HG03378 (cell line): ENCODE results near the gene PLCL1.

Source experiments
- ATAC-seq: cut with Tn5 transposase; IDR thresholded peaks from one replicate; pipeline ENCODE4 v1.9.1; 2021; ENCODE audit warnings: mild to moderate bottlenecking, moderate library complexity; ENCODE audit not compliant: unreplicated experiment

PLCL1 gene

DNA sequence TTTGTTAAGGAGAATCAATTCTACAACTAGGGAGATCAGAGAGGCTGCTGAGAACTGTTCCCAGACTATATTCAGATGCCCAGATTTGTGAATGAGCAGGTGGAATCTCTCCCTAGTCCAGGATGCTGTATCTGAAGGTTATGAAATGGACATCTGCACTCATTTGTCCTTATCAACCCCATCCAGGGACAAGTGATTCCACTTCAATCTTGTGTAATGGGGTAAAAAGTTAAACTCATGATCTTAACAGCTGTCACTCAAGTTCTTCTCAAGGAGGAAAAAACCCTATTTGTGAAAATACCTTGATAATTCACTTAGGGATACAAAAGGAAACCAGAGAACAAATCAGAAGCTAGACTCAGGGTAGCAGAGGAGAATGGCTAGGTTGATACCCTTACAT is 144.8 kb downstream of the PLCL1 start:
- no peak for ATAC-seq

- ATAC-seq = no peak
Measured at GRCh38 chr2:197950006-197950405, 145.6 kb downstream of the PLCL1 start.

DNA sequence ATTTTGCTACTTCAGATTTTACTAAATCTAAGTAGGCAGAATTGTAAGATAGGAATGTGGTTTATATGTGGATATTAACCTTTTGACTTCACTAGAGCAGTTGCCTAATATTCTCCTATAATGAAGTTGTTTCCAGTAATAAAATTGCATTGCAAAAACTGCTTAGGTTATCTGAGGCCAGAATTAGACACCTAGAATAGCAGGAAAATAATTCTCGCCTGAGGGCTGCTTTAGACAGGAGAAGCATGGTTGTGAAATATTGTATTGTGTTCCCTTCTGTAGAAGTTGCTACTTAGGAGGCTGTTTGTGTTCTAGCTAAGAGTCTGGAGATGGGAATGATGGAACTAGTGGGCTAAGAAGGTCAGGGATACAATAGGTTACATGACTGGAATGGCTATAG is 146.3 kb downstream of the PLCL1 start:
- no peak for ATAC-seq

DNA sequence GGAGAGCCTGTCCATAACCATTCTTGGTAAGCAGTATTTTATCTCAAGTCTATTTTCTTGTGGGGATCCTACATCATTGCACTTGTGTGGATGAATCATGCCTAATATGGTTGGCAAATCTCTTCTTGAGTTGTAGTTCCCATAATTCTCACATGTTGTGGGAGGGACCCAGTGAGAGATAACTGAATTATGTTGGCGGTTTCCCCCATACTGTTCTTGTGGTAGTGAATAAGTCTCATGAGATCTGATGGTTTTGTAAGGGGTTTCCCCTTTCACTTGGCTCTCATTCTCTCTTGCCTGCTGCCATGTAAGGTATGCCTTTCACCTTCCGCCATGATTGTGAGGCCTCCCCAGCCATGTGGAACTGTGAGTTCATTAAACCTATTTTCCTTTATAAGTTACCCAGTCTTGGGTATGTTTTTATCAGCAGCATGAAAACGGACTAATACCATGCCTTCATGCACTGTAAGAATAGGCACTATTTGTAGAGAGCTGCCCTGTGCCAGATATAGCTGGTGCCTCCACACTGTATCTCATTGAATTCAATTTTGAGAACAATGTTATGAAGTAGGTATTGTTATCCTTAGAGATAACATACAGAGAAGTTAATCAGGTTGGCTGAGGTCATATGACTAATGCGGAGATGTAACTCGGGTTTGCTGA is 148.3 kb downstream of the PLCL1 start:
- ATAC-seq = peak; percentile 61

DNA sequence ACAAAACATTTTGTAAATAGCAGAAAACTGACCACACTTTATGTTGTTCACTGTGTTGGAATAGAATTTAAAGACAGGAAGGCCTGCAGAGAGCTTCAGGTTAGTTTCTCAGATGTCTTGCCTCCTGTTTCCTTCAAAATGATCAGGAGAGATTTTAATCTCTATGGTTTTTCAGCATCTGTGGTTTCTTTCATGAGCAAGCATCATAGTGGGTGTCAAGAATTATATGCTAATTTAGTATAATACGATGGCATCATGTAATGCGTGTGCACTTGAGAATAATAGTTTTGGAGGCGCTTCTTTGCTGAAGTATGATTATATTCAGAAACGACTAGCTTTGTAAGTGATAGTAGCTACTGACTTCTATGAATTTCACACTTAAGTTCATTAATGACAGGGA is 149.9 kb downstream of the PLCL1 start:
- ATAC-seq = no peak

DNA sequence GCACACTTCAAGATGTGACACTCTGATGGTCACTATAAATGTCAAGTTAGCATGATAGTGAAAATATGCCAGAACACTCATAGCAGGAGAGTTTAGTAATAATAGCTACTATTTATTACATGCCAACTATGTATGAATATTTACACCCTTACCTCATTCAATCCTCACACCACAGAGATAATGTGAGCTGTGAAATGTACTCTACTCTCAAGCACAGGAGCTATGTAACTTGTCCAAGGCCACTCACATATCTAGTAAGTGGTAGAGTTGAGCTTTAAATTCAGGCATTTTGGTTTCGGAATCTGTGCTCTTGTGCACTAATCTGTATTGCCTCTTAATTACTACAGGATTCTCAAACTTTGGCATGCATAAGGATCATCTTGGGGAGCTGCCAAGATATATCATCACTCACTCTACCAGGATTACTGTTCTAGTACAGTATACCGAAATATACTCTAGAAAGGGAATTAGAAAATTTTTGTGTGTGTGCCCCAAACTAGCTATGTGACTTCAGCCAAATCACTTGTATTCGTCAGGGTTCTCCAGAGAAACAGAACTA is 154.3 kb downstream of the PLCL1 start:
- no peak for ATAC-seq

DNA sequence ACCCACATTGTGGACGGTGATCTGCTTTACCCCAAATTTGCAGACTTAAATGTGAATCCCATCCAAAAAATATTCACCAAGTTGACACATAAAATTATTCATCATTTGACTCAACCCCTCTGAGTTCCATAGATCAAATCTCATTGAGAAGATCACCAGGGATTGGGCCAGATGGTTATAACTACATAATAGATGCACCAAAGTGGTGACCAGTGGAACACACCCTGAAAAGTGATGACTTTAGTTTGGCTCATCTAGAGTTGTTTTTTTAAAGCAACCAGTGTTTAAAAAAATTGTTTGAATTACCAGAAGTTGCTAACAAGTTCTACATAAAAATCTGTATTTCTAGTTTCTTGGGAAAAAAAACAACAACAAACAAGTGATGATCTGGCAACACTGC is 155.0 kb downstream of the PLCL1 start:
- no peak for ATAC-seq

GRCh38 chr2:197960786-197961185 is 156.4 kb downstream of the PLCL1 start:
- no peak for ATAC-seq

DNA sequence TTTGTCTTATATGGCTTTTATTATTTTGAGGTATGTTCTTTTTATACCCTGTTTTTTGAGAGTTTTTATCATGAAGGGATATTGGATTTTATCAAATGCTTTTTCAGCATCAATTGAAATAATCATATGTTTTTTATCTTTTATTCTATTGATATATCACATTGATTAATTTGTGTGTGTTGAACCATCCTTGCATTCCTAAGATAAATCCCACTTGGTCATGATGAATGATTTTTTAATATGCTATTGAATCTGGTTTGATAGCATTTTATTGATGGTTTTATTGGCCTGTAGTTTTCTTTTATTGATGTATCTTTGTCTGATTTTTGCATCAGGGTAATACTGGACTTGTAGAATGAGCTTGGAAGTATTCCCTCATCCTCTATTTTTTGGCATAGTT is 160.3 kb downstream of the PLCL1 start:
- ATAC-seq = no peak

GRCh38 chr2:197965756-197966155 is 161.4 kb downstream of the PLCL1 start:
- no peak for ATAC-seq

DNA sequence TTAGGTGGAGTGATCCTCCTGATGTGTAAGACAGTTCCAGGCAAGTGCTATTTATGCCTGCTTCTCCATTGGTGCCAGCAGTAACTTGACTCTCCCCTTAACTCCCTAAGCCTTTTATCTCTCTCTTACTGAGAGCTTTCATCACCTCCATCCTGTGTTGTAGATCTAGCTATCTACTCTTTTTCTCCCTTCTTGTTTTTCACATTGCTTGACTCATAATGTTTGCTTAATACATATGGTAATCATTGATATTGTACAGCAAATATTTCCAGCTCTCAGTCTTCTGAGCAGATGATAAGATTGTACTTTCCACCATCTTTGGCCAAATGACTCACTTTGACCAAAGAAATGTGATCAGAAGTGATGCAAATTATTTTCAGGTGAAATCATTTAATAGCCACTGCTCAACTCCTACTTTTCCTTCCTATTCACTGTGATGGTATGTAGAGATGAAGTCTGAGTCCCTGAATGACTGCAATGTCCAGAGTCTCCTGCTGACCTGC is 165.0 kb downstream of the PLCL1 start:
- no peak for ATAC-seq

GRCh38 chr2:197972061-197972460 is 167.7 kb downstream of the PLCL1 start:
- ATAC-seq = no peak

GRCh38 chr2:197972587-197972986 is 168.2 kb downstream of the PLCL1 start:
- no peak for ATAC-seq

- no peak for ATAC-seq
Measured at GRCh38 chr2:197973772-197974171, 169.4 kb downstream of the PLCL1 start.

DNA sequence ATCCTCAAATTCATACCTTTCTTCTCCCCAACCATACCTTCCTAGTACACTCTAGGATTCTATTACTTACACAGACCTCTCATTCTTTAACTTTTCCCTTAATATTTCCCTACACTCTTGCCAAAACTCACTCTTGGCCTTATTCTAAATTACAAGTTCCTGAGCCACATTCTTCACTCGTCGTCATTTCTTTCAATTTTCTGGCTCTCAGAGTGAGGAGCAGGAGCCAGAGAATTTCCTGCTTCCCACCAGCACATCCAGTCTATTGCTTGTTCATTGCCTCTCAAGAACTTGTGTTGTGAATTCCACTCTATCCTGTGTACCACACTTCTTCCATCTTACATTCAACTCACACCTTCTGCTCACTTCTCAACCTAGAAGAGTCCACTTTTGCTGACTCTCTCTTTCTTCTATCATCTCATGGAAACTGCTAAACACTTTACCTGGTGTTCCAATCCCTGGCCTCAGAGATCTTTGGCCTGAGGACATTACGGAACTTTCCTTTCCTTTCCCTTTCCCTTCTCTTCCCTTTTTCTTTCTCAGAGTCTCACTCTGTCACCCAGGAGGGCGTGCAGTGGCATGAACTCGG is 171.6 kb downstream of the PLCL1 start:
- ATAC-seq = no peak

DNA sequence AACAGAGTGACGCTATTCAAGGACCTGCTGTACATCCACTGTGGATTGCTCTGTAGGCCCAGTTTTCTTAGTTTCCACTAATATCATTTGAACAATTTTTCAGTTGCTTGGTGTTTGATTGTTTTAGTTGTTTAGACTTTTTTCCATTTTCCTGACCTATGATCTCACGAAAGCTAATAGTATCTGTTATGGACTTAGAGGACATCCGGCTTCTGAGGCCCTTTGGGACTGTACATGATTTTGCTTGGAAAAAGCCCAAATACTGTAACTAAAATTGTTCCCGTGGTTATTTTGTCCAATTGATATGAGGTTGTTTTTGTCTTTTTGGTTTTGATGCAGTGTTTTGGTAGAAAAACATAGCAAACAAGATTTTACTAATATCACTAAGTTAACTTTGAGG is 174.6 kb downstream of the PLCL1 start:
- ATAC-seq = no peak

GRCh38 chr2:197982565-197982964 is 178.2 kb downstream of the PLCL1 start:
- no peak for ATAC-seq

DNA sequence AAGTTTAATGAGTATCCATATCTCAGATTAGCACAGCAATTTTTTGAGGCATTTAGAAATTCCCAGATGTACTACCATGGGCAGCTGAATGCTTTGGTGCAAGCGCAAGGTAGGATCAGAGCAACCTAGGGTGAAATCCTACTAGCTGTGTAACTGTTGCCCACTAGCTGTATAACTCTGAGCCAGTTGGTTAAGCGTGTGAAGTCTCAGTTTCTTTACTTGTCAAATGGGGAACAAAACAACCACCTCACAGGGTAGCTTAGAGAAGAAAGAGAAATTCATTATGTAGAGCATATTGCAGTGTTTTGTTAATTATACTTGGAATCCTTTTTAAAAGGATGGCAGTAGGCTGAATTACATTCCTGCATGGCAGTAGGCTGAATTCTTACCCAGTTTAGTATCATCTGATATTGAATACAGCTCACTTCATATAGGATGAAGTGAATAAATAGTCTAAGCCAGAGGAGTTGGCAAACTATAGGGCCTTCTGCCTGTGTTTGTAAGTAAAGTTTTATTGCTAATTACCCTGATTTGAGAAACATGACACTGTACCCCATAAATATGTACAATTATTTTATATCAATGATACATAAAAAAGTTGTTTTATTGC is 180.7 kb downstream of the PLCL1 start:
- no peak for ATAC-seq

DNA sequence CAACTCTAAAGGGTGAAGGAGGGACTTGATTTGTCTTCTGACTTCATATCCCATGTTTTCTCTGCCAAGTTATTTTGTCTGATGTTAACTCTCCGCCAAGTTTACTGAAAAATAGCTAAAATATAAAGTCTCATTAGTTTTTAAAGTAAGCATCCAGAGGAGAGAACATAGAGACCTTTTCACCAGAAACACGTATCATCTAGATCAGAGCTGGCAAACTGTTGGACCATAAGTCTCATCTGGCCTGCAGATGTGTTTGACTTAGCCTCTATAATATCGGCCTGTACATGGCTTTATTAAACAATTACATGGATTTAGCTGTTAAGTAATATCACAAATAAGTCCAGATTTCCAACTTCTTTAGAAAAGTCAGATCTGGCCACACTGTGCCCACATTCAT is 182.6 kb downstream of the PLCL1 start:
- no peak for ATAC-seq

GRCh38 chr2:197990356-197990755 is 186.0 kb downstream of the PLCL1 start:
- no peak for ATAC-seq

GRCh38 chr2:197992482-197993133 is 188.2 kb downstream of the PLCL1 start:
- ATAC-seq = peak; percentile 86

DNA sequence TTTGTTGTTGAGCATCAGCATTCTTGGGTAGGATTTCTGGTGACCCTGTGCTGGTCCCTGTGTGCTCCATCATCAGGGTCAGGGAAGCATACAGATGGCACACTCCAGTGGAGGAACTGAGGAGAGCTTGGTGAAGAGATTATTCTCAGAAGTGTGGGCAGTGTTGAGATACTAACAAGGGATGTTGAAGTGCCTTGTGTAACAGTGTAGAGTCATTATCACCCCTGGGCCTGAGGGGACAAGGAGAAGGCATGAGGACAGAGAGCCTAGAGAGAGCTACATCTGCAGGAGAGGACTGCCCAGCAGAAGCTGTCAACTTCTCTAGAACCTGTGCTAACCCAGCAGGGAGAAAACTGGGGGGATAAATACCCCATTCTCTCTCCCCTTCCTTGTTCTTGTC is 189.0 kb downstream of the PLCL1 start:
- peak; percentile 32 for ATAC-seq
